Osteocyte (in vitro differentiated cells): ENCODE measurements around the gene TMA7. TPM values are rescaled to one million over a fixed set of nuclear protein-coding genes. Genes with fewer than 3 reads are reported as not detected.

Experiments used
- DNase-seq: peaks from one replicate; pipeline ENCODE4 v3.0.0; 2021; ENCODE audit warnings: mixed read lengths; ENCODE audit not compliant: unreplicated experiment; ENCODE audit errors: extremely low spot score
- H3K27ac Mint-ChIP-seq: one replicate; pipeline ENCODE4 v1.8.0; 2021; ENCODE audit warnings: mild to moderate bottlenecking, mixed read lengths; ENCODE audit not compliant: unreplicated experiment
- H3K27me3 Mint-ChIP-seq: one replicate; pipeline ENCODE4 v1.8.0; 2021; ENCODE audit warnings: mixed read lengths; ENCODE audit not compliant: unreplicated experiment
- H3K36me3 Mint-ChIP-seq: one replicate; pipeline ENCODE4 v1.8.0; 2021; ENCODE audit warnings: mixed read lengths; ENCODE audit not compliant: unreplicated experiment
- H3K4me1 Mint-ChIP-seq: one replicate; pipeline ENCODE4 v1.8.0; 2021; ENCODE audit warnings: mixed read lengths; ENCODE audit not compliant: unreplicated experiment
- H3K4me3 Mint-ChIP-seq: one replicate; pipeline ENCODE4 v1.8.0; 2021; ENCODE audit warnings: mild to moderate bottlenecking, moderate library complexity, mixed read lengths; ENCODE audit not compliant: unreplicated experiment
- H3K9me3 Mint-ChIP-seq: one replicate; pipeline ENCODE4 v1.8.0; 2021; ENCODE audit warnings: mixed read lengths; ENCODE audit not compliant: unreplicated experiment
- CTCF ChIP-seq: fragments of 200-600 bp; sonication (generic); IDR thresholded peaks from 2 replicates; pipeline ENCODE4 v1.5.0; 2021; ENCODE audit warnings: antibody characterized with exemption, mild to moderate bottlenecking, moderate library complexity
- total RNA-seq: library from RNA; stranded (reverse); gene quantifications from 2 replicates; pipeline ENCODE4 v1.2.1, GENCODE V29; 2021

TMA7 gene
- total RNA-seq, 1 donor from 2014 or later = 198 TPM

GRCh38 chr3:48419149-48419548 is 20.9 kb upstream of the TMA7 start:
- no peak for DNase-seq
- no peaks in the 10 kb centered on the region for H3K9me3 Mint-ChIP-seq
- no peak overlapping the region for H3K4me3 Mint-ChIP-seq
- H3K27ac Mint-ChIP-seq = no peak overlapping the region
- TF ChIP-seq CTCF = no peak
- no peaks in the 10 kb centered on the region for H3K27me3 Mint-ChIP-seq
- H3K4me1 Mint-ChIP-seq = peaks cover 8% of the 10 kb centered on the region
- H3K36me3 Mint-ChIP-seq = peaks cover 23% of the 10 kb centered on the region

- Mint-ChIP-seq H3K27ac (no peak overlapping the region), H3K9me3 (no peaks in the 10 kb centered on the region), H3K36me3 (peaks cover 23% of the 10 kb centered on the region), H3K4me1 (peaks cover 13% of the 10 kb centered on the region), H3K4me3 (no peak overlapping the region), H3K27me3 (no peaks in the 10 kb centered on the region)
- no peak for DNase-seq
- TF ChIP-seq CTCF = no peak
Measured at GRCh38 chr3:48419597-48419996, 20.5 kb upstream of the TMA7 start.

GRCh38 chr3:48420561-48420960 is 19.5 kb upstream of the TMA7 start:
- DNase-seq = no peak
- Mint-ChIP-seq H3K9me3 (no peaks in the 10 kb centered on the region), H3K27ac (no peak overlapping the region), H3K36me3 (peaks cover 17% of the 10 kb centered on the region), H3K27me3 (no peaks in the 10 kb centered on the region), H3K4me1 (peaks cover 21% of the 10 kb centered on the region), H3K4me3 (no peak overlapping the region)
- no peak for TF ChIP-seq CTCF

GRCh38 chr3:48422272-48422671 is 17.8 kb upstream of the TMA7 start:
- Mint-ChIP-seq H3K9me3 (no peaks in the 10 kb centered on the region), H3K36me3 (peaks cover 9% of the 10 kb centered on the region), H3K4me3 (no peak overlapping the region), H3K27ac (no peak overlapping the region), H3K4me1 (peaks cover 38% of the 10 kb centered on the region), H3K27me3 (no peaks in the 10 kb centered on the region)
- no peak for DNase-seq
- TF ChIP-seq CTCF = no peak

GRCh38 chr3:48422681-48423080 is 17.4 kb upstream of the TMA7 start:
- H3K36me3 Mint-ChIP-seq = peaks cover 6% of the 10 kb centered on the region
- peaks cover 42% of the 10 kb centered on the region for H3K4me1 Mint-ChIP-seq
- no peaks in the 10 kb centered on the region for H3K27me3 Mint-ChIP-seq
- no peak overlapping the region for H3K27ac Mint-ChIP-seq
- no peak overlapping the region for H3K4me3 Mint-ChIP-seq
- no peak for TF ChIP-seq CTCF
- no peaks in the 10 kb centered on the region for H3K9me3 Mint-ChIP-seq
- no peak for DNase-seq
